Activated T-cell treated with anti-CD3 and anti-CD28 coated beads, Interleukin-2, amount 50 U/mL, for 48 hours (primary cell): ENCODE measurements around the gene CC2D2A.
"Not testable (repeated sequence)": the region's sequence is repeated elsewhere in the genome, so short reads cannot be mapped to it uniquely, and the experiment has no call there.

ENCODE experiments used
- DNase-seq, 2 experiments: peaks; one replicate each; pipeline ENCODE4 v3.0.0-alpha.2; 2020

Gene CC2D2A

GRCh38 chr4:15563871-15564270, 94.2 kb downstream of the CC2D2A start:
- DNase-seq = no peak

- no peak for DNase-seq
Measured at GRCh38 chr4:15568821-15569220, 99.1 kb downstream of the CC2D2A start.

GRCh38 chr4:15569746-15570145, 100.1 kb downstream of the CC2D2A start:
- no peak for DNase-seq

GRCh38 chr4:15575966-15576365, 106.3 kb downstream of the CC2D2A start:
- no peak for DNase-seq

GRCh38 chr4:15577508-15577907, 107.8 kb downstream of the CC2D2A start:
- no peak for DNase-seq

GRCh38 chr4:15584785-15585184, 115.1 kb downstream of the CC2D2A start:
- DNase-seq = no peak

- no peak for DNase-seq
Measured at GRCh38 chr4:15585331-15585730, 115.6 kb downstream of the CC2D2A start.

- DNase-seq = no peak
Measured at GRCh38 chr4:15586066-15586465, 116.4 kb downstream of the CC2D2A start.

- DNase-seq = no peak
Measured at GRCh38 chr4:15587649-15588048, 118.0 kb downstream of the CC2D2A start.

GRCh38 chr4:15592799-15593198, 123.1 kb downstream of the CC2D2A start:
- no peak for DNase-seq

GRCh38 chr4:15598644-15599043, 129.0 kb downstream of the CC2D2A start:
- DNase-seq = no peak

GRCh38 chr4:15600176-15600575, 130.5 kb downstream of the CC2D2A start:
- DNase-seq = no peak

GRCh38 chr4:15601862-15602261, 132.2 kb downstream of the CC2D2A start:
- DNase-seq = no peak

- DNase-seq = no peak
Measured at GRCh38 chr4:15605537-15605936, 135.9 kb downstream of the CC2D2A start.

- DNase-seq = no peak
Measured at GRCh38 chr4:15610855-15611254, 141.2 kb downstream of the CC2D2A start.

- DNase-seq = no peak
Measured at GRCh38 chr4:15612136-15612535, 142.5 kb downstream of the CC2D2A start.

- DNase-seq = not testable (repeated sequence)
Measured at GRCh38 chr4:15614891-15615290, 145.2 kb downstream of the CC2D2A start.

- not testable (repeated sequence) for DNase-seq
Measured at GRCh38 chr4:15617407-15617806, 147.7 kb downstream of the CC2D2A start.

- DNase-seq = no peak
Measured at GRCh38 chr4:15636818-15637217, 167.1 kb downstream of the CC2D2A start.

- no peak for DNase-seq
Measured at GRCh38 chr4:15638418-15638817, 168.7 kb downstream of the CC2D2A start.

GRCh38 chr4:15648600-15648999, 178.9 kb downstream of the CC2D2A start:
- no peak for DNase-seq

GRCh38 chr4:15649914-15650545, 180.3 kb downstream of the CC2D2A start:
- peak; percentile 51 to 54 for DNase-seq
